ENCODE data around the gene MDH2.
"Not testable (repeated sequence)": the region's sequence is repeated elsewhere in the genome, so short reads cannot be mapped to it uniquely, and the experiment has no call there.

The MDH2 gene

GRCh38 chr7:76071316-76072242 is 23.7 kb downstream of the MDH2 start:
- no peak for DNase-seq

DNA sequence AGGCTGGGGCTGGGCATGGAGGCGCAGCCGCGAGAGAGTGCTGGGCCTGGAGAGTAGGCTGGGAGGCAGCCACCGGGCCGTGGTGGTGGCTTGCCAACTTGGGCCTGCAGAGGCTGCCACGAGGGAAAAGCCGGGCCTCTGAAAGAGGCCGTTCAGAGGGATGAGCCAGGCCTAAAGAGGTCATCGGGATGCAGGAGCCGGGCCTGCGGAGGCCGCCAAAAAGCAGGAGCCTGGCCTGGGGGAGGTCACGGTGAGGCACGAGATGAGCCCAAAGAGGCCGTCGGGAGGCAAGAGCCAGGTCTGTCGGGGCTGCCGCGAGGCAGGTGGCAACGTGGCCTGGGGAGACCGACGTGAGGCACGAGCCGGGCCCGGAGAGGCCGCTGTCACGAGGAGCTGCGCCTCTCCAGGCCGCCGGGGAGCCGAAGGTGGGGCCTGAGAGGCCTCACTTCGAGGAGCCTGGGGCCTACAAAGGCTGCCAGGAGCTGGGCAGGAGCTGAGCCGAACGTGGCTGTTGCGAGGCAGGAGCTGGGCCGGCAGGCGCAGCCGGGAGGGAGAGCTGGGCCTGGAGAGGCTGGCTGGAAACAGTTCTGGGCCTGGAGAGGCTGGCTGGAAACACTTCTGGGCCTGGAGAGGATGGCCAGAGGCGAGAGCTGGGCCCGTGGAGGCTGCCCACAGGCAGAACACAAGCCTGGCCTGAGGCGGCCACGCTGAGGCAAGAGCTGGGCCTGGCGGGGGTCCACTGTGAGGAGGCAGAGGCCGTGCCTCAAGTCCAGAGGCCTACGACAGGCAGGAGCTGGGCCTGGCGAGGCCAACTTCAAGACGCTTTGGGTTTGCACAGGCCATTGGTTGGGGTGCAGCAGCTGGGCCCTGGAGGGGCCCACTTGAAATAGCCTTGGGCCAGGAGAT is 24.6 kb downstream of the MDH2 start:
- no peak for DNase-seq

GRCh38 chr7:76073335-76073990 is 25.6 kb downstream of the MDH2 start:
- no peak for DNase-seq

- no peak for DNase-seq
Observed at GRCh38 chr7:76074306-76074971, 26.5 kb downstream of the MDH2 start.

DNA sequence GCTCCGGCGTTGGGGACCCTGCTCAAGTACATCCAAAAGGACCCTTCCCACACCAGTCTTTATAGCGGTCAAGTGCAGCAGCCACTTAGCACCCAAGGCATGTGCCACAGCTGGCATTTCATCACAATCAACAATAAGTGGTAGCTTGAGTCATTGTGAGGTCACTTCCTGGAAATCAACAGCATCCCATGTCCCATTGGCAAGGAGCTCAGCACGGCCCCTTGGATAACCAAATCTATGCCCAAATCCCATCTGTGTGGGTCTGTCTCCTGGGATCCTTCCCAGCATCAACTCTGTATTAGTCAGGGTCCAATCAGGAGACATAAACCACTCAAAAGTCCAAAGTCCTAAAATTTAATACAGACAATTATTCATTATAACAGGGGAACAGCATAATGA is 27.1 kb downstream of the MDH2 start:
- DNase-seq = no peak

DNA sequence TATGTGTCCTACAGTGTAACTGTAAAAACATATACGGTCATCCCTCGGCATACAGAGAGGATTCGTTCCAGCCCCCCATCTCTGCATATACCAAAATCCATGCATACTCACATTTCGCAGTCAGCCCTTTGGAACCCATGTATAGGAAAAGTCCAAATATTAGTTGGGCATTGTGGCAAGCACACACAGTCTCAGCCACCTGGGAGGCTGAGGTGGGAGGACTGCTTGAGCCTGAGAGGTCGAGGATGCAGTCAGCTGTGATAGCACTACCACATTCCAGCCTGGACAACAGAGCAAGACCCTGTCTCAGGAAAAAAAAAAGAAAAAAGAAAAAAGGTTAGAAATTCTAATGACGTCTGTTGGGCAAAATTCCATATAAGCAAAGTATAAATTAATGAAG is 29.1 kb downstream of the MDH2 start:
- no peak for DNase-seq

DNA sequence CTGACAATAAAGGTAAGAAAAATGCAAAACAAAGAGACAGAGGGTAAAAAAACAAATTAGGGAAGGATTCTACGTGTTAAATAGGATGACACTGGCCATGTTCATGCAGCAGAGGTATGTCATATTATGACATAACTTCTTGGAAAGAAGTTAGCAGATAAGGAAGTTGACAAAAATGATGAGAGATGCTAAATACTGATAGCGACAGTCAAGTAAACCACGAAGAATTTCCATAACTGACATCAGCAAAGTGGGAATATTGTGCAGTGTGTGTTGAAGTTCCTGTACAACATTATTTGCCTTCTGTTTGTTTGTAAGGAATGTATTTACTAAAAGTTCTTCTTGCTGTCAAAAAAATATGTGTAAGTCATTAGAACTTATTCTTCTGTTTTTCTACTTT is 29.5 kb downstream of the MDH2 start:
- no peak for DNase-seq

- DNase-seq = no peak
Observed at GRCh38 chr7:76080204-76080603, 32.3 kb downstream of the MDH2 start.

DNA sequence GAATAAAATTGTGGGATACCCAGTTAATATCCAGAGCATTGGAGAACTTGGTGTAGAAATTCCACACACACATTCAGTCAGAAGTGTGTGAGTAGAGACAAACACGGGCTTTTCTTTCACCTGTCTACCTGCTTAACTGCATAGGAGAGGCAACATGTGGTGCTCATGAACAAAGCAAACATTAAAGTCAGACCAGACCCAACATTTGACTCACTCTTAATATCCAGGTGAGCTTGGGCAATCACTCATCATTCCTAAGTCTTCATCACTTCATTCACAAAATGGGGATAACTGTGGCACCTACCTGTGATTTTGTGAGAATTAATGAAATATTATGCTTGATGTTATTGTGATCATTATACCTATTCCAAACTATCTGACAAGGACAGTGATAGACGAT is 36.2 kb downstream of the MDH2 start:
- DNase-seq = not testable (repeated sequence)

DNA sequence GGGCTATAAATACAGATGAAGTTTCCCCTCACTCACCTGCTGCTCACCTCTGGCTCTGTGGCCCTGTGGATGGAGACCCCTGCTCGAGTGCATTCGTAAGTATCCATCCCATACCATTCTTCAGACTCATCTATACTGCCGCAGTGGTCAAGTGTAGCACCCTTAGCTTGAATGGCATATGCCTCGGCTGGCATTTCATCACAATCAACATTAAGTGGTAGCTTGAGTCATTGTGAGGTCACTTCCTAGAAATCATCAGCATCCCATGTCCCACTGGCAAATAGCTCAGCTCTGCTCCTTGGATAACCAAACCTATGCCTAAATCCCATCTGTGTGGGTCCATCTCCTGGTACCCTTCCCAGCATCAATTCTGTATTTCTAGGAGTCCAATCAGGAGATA is 38.2 kb downstream of the MDH2 start:
- no peak for DNase-seq

- DNase-seq = not testable (repeated sequence)
Observed at GRCh38 chr7:76087362-76087791, 39.5 kb downstream of the MDH2 start.

DNA sequence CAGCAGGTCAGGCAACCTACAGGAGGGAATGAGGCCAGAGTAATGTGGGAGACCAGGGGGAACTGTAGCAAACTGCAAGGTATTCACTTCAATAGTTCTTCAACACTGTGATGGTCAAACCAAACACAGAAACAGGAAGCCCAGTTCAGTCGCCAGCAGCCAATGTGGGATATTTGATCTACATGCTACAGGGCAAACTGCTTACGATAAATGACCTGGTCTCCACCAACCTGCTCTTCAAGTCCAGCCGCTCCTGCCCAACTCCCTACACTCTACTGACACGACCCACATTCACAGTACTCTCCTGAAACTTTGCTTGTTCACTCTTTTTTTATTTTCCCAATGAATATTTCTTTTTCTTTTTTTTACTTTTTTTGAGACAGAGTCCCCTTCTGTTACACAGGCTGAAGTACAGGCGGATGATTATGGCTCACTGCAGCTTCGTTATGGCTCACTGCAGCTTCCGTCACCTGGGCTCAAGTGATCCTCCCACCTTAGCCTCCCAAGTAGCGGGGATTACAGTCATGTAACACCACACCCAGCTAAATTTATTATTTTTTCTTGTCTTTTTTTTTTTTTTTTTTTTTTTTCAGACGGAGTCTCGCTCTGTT is 42.1 kb downstream of the MDH2 start:
- no peak for DNase-seq

DNA sequence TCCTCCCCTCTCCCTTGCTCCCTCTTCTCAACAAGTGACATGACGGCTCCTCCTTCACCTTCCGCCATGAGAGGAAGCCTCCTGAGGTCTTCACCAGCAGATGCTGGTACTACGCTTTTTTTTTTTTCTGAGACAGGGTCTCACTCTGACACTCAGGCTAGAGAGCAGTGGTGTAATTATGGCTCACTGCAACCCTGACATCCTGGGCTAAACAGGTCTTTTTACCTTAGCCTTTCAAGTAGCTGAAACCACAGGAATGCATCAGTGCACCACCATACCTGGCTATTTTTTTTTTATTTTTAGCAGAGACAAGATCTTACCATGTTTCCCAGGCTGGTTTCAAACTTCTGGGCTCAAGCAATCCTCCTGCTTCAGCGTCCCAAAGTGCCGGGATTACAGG is 43.6 kb downstream of the MDH2 start:
- DNase-seq = no peak

GRCh38 chr7:76093531-76093930 is 45.6 kb downstream of the MDH2 start:
- not testable (repeated sequence) for DNase-seq

DNA sequence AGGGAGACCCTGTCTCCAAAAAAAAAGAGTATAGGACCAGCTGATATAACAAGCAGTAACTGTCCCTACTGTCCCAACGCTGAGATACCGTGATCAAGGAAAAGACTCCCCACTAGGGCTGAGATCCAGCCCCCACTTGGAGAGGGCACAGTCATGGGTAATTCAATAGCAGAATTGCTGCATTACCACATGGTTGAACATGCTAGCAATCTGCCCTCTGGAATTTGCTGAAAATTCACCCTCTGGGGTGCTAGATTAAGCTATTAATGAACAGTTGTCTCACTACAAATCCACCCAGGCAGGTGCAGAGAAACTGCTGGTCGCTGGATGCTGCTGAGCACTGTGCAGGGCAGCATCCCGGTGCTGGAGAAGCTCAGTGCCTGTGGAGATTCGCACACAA is 46.4 kb downstream of the MDH2 start:
- not testable (repeated sequence) for DNase-seq

- DNase-seq = no peak
Observed at GRCh38 chr7:76095908-76096307, 48.0 kb downstream of the MDH2 start.

DNA sequence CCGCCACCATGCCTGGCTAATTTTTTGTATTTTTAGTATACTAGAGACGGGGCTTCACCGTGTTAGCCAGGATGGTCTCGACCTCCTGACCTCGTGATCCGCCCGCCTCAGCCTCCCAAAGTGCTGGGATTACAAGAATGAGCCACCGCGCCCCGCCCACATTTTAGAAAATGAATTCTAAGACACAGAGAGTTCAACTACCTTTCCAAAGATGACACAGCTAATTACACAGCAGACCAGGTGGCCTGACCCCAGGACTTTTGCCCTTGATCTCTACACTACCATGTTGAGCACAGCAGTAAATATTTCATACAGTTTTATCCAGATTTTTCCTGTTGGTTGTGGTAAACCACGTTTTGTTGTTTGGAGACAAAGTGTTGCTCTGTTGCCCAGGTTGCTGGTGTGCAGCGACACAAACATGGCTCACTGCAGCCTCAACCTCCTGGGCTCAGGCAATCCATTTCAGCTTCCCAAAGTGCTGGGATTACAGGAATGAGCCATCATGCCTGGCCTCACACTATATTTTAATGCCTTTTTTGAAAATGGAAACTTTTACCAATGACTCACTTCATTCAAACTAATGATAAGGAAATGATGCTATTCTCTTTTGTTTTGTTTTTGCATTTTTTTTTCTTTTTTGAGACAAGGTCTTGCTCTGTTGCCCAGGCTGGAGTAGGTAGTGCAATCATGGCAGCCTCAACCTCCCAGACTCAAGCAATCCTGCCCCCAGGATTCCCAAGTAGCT is 54.0 kb downstream of the MDH2 start:
- not testable (repeated sequence) for DNase-seq

DNA sequence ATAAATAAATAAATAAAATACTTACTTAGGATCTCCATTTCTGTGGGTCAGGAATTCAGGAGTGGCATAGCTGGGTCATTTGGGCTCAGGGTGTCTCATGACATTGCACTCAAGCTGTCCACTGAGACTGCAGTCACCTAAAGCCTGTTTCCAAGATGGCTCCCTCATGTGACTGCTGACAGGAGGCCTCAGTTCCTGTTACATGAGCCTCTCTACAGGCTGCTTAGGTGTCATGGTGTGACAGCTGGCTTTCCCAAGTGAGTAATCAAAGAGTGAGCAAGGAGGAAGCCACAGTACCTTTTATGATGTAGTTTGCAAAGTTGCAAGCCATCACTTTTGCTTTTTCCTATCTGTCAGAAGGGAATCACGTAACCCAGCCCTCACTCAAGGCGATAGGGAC is 55.9 kb downstream of the MDH2 start:
- not testable (repeated sequence) for DNase-seq

- not testable (repeated sequence) for DNase-seq
Observed at GRCh38 chr7:76106130-76106529, 58.2 kb downstream of the MDH2 start.

DNA sequence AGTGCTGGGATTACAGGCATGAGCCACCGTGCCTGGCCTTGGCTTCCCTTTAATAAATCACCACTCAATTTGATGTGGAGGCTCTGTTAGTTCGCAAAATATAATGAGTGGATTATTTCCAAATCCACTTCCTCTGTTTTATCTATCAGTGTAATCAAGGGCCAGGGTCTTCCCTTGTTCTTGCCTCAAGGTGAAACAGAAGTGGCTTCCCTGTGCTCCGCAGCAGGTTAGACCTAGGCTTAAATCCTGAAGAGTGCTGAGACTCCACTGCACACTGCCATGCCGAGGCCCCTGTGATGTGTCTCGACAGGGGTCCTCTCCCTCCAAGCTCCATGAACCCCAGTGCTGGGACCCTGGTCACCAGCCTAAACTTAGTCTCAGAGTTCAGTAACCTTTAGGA is 59.0 kb downstream of the MDH2 start:
- no peak for DNase-seq

Measured in nucleus accumbens (tissue), 56 donors.